Activated naive CD8-positive, alpha-beta T cell treated with anti-CD3 and anti-CD28 coated beads for 36 hours (primary cell): Measurements from ENCODE around the gene SLC9A9. TPM values are rescaled to one million over a fixed set of nuclear protein-coding genes. Genes with fewer than 3 reads are reported as not detected.

ENCODE experiments used
- DNase-seq: peaks from one replicate; pipeline ENCODE4 v3.0.0; 2021
- H3K27ac Mint-ChIP-seq: one replicate; pipeline ENCODE4 v1.8.0; 2022; ENCODE audit warnings: mild to moderate bottlenecking, moderate library complexity, mixed read lengths
- H3K27me3 Mint-ChIP-seq: one replicate; pipeline ENCODE4 v1.8.0; 2022; ENCODE audit warnings: mild to moderate bottlenecking, mixed read lengths
- H3K36me3 Mint-ChIP-seq: one replicate; pipeline ENCODE4 v1.8.0; 2021; ENCODE audit warnings: mild to moderate bottlenecking, mixed read lengths
- H3K4me1 Mint-ChIP-seq: one replicate; pipeline ENCODE4 v1.8.0; 2021; ENCODE audit warnings: mixed read lengths
- H3K4me3 Mint-ChIP-seq: one replicate; pipeline ENCODE4 v1.8.0; 2022; ENCODE audit warnings: mild to moderate bottlenecking, moderate library complexity, mixed read lengths
- H3K9me3 Mint-ChIP-seq: one replicate; pipeline ENCODE4 v1.8.0; 2022; ENCODE audit warnings: mixed read lengths
- total RNA-seq, 2 experiments: library from RNA; stranded (reverse); gene quantifications; one replicate each; pipeline ENCODE4 v1.2.3, GENCODE V29; 2021

The SLC9A9 gene
- total RNA-seq, 2 experiments from 2014 or later: 2.1 to 2.3 TPM

DNA sequence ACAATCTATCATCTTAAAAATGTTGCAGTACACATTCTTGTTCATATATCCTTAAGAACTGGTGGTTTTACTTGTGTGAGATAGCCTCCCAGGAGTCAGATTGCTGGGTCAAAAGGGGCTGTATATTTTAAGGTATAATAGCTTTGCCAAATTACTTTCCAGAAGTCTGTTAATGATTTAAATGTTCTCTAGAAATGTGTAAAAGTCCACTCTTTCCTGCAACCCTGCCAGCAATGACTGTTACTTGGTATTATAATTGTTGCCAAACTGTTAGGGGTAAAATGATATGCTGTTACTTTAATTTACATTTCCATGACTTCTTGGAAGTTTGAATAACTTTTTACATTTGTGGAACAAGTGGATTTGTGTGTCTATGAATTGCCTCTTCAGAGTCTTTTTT lies 170.8 kb downstream of the SLC9A9 start:
- Mint-ChIP-seq H3K27me3 (no peaks in the 10 kb centered on the region), H3K4me1 (peaks cover 12% of the 10 kb centered on the region), H3K9me3 (no peaks in the 10 kb centered on the region), H3K4me3 (no peak overlapping the region), H3K36me3 (no peaks in the 10 kb centered on the region), H3K27ac (no peak overlapping the region)
- no peak for DNase-seq

DNA sequence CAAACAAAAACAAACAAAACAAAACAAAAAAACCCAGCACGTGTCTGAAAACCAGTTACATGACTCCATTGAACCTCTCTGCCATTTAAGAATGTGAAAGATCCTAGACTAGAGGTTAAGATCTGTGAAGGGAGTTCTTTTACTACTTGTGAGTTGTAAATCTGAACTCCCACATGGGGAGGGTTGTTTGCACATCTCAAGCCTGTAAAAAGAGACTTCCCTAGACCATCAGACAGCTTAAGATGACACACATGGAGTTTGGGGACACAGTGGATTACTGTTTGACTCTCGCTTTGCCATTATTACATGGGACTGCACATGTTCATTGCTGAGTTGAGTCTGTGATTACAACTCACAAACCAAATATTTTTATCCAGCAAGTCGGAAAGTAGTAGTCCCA lies 171.5 kb downstream of the SLC9A9 start:
- no peaks in the 10 kb centered on the region for H3K27me3 Mint-ChIP-seq
- DNase-seq: no peak
- H3K36me3 Mint-ChIP-seq: no peaks in the 10 kb centered on the region
- no peak overlapping the region for H3K27ac Mint-ChIP-seq
- no peak overlapping the region for H3K4me3 Mint-ChIP-seq
- no peaks in the 10 kb centered on the region for H3K9me3 Mint-ChIP-seq
- peaks cover 8% of the 10 kb centered on the region for H3K4me1 Mint-ChIP-seq

DNA sequence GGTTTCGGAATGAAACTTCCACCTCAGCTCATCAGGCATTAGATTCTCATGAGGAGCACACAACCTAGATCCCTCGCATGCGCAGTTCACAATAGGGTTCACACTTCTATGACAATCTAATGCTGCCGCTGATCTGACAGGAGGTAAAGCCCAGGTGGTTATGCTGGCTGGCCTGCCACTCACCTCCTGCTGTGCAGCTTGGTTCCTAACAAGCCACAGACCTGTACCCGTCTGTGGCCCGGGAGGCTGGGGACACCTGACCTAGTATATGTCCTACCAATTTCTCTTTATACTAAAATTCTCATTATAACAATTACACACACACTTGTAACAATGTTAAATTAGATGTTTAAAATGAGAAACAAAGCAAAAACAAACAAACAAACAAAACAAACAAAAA lies 172.2 kb downstream of the SLC9A9 start:
- Mint-ChIP-seq H3K9me3 (no peaks in the 10 kb centered on the region), H3K27ac (no peak overlapping the region), H3K36me3 (no peaks in the 10 kb centered on the region), H3K4me1 (peaks cover 7% of the 10 kb centered on the region), H3K27me3 (no peaks in the 10 kb centered on the region), H3K4me3 (no peak overlapping the region)
- no peak for DNase-seq

DNA sequence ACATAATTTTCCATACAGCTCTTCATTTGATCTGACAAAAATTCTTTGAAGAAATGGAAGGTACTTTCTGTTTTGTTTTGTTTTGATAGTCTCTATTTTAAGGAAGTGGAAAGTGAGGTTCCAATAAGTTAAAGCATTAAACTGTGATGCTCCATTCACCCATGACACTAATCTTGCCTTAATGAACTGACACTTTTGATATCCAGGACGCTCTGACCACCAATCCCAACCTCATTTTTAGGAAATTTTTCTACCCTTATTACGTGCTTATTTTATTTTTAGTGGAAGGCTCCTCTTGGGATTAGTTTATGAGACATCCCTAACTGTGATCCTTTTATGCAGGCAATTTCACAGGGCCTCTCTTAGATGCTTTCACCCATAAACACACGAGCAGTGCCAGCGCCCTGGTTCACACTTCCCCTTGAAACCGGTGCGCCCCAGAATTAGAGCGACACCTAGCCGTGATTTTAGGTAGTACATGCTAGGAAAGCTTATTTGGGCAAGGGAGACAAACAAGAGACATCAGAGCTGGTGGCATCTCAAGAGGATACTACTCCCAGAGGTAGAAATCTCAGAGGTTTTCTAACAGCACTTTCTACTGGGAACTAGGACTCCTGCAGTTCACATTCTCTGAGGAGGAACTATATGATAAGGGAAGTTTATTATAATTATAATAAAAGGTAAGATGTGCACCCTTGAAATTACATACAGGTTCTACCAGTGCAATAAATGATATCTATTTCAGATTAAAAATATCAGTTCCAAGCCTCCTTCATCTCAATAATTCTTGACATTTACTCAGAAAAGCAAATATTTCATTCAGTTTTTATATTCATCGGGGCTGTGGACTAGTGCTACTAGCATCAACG lies 173.9 kb downstream of the SLC9A9 start:
- no peaks in the 10 kb centered on the region for H3K36me3 Mint-ChIP-seq
- no peaks in the 10 kb centered on the region for H3K27me3 Mint-ChIP-seq
- peaks cover 15% of the 10 kb centered on the region for H3K4me1 Mint-ChIP-seq
- H3K4me3 Mint-ChIP-seq: peak overlapping the region; percentile 65
- no peaks in the 10 kb centered on the region for H3K9me3 Mint-ChIP-seq
- peak; percentile 71 for DNase-seq
- peak overlapping the region; percentile 83 for H3K27ac Mint-ChIP-seq

DNA sequence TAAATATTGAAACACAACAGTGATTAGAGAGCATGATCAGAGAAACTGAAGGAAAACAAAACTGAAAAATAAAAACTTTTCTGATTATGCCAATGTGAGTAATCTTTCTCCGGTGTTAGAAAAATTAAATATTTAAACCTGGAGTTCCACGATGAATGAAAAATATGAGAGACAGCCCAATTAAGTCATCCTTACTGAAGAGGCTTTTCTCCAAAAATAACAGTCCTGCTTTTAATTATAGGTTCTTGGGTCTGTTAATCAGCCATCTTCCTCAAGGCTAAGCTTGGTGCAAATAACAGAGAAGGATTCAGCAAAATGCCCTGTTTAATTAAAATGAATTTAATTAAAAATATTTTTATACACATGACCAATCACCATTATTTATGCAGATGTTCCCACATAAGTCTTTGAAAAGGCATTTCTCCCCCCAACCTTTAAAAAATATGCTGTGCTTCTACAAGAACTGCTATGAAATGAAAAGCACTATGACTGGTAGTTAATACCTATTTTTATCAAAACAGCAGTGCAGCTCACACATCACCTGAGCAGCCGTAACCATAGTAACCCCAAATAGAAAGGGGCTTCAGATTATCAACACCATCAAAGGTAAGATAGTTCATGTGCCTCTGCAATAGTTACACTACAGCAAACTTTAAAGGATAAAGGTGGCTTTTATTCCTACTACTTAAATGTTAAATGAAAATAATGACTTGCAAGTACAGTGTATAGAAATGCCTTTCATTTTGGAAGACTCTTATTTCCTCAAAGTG lies 175.7 kb downstream of the SLC9A9 start:
- H3K9me3 Mint-ChIP-seq: peaks cover under 1% of the 10 kb centered on the region
- H3K4me1 Mint-ChIP-seq: peaks cover 23% of the 10 kb centered on the region
- H3K27ac Mint-ChIP-seq: no peak overlapping the region
- no peak for DNase-seq
- no peak overlapping the region for H3K4me3 Mint-ChIP-seq
- H3K27me3 Mint-ChIP-seq: no peaks in the 10 kb centered on the region
- H3K36me3 Mint-ChIP-seq: peaks cover under 1% of the 10 kb centered on the region

DNA sequence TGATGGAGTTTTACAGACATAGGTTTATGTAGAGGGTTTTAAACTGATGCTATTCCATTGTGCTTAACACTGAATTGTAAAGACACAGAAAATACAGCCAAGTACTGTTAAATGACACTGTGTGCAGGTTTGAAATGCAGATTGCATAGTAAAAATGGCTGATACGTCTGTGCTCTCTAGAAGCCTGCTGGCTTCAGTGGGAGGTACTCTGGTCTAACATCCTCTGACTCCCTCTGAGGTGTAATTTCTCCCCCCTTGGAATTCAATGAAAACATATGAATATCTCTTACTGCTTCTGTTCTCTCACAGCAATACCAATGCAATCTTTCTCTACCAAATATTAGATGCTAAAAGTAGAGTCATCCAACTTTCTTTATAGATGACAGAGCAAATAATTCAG lies 176.6 kb downstream of the SLC9A9 start:
- no peak overlapping the region for H3K27ac Mint-ChIP-seq
- peaks cover 2% of the 10 kb centered on the region for H3K36me3 Mint-ChIP-seq
- peaks cover 23% of the 10 kb centered on the region for H3K4me1 Mint-ChIP-seq
- H3K27me3 Mint-ChIP-seq: no peaks in the 10 kb centered on the region
- H3K4me3 Mint-ChIP-seq: no peak overlapping the region
- H3K9me3 Mint-ChIP-seq: peaks cover 2% of the 10 kb centered on the region
- no peak for DNase-seq

DNA sequence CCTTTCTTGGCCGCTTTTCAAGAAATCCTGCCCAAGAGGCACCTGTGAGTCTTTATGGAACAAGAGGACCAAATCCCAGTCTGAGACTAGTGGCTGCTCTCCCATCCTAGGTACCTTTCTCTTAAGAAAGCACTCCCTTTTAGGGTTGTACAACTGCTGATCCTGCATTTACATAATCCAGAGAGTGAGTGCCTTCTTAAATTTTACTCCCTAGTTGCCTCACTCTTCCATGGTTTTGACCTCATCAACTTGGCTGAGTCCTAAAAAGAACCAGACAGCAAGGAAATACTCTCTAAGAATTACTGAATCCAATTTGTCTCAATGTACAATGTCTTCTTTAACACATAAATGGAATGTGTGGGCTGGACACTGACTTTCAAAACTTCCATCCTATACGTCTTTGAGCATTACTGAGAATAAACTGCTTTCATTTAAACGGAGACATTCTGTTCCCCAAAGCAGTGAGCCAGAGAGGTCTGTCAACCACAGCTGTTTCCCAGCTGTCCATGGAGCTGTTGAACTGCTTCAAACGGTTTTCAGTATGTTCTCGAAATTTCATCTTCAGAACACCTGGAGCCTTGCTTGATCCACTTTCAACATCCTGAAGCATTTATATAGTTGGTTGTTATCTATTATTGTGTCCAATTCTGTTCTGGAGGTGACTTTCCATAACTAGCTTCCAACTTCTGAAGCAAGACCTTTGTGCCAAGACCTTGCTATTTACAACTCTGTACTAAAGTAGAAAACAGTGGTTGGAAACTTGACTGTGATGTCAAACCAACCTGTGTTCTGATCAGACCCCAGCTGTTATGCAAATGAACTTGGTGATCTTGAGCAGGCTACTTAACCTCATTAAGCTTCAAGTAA lies 179.1 kb downstream of the SLC9A9 start:
- DNase-seq: peak; percentile 5

DNA sequence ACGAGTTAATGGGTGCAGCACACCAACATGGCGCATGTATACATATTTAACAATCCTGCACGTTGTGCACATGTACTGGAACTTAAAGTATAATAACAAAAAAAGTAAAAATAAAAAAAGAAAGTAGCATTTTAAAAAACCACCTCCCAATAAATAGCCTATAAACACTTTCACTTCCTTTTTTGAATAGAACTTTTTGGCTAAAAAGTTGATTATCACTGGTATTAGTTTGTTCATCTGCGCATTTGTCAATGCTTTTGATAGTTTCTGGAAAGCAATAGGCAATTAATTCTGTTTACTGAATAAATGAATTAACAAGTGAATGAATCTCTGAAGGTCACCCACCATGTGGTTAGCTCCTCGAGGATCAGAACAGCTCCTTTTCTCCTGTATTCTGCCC lies 179.9 kb downstream of the SLC9A9 start:
- no peak for DNase-seq
- Mint-ChIP-seq H3K27me3 (no peaks in the 10 kb centered on the region), H3K4me1 (peaks cover 18% of the 10 kb centered on the region), H3K27ac (no peak overlapping the region), H3K36me3 (peaks cover 6% of the 10 kb centered on the region), H3K4me3 (no peak overlapping the region), H3K9me3 (peaks cover 4% of the 10 kb centered on the region)

More for the DNA sequence above, 179.1 kb downstream of the SLC9A9 start:
- Mint-ChIP-seq H3K4me1 (peaks cover 21% of the 10 kb centered on the region), H3K9me3 (peaks cover 2% of the 10 kb centered on the region), H3K27me3 (no peaks in the 10 kb centered on the region), H3K4me3 (peak overlapping the region; percentile 29), H3K36me3 (peaks cover 6% of the 10 kb centered on the region), H3K27ac (peak overlapping the region; percentile 55)

DNA sequence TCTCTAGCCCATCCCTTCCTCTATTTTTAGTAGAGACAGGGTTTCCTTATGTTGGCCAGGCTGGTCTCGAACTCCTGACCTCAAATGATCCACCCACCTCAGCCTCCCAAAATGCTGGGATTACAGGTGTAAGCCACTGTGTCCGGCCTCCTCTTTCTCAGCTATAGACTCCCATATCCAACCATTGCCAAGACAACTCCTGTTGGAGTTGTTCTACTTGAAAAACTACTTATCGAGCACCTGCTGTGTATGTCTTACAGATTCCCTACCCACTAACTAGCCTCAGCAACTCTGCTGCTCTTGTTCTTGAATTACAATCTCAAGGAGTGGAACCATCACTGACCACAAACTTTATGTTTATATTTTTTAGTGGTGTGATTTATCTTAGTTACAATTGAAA lies 186.6 kb downstream of the SLC9A9 start:
- no peak overlapping the region for H3K4me3 Mint-ChIP-seq

DNA sequence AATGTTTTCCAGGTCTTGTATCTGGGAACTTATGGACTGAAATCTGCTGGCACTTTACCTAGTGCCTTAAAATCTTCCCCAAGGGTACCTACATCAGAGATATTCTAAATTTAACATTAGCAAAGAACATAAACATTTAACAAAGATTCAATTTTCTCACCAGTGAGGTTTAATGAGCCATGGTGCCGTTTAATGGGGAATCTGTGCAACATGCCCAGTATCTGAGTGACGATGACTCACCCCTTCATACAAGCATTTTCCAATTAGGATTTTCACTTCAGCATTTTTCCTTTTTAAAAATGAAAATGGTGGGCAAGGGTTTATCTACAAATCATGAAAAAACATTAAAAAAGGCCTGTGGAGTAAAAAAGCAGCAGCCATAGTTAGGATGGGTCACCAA lies 189.4 kb downstream of the SLC9A9 start:
- Mint-ChIP-seq H3K36me3 (no peaks in the 10 kb centered on the region), H3K4me3 (no peak overlapping the region), H3K9me3 (peaks cover 2% of the 10 kb centered on the region), H3K27ac (no peak overlapping the region), H3K27me3 (no peaks in the 10 kb centered on the region), H3K4me1 (no peaks in the 10 kb centered on the region)
- no peak for DNase-seq

More for the DNA sequence above, 186.6 kb downstream of the SLC9A9 start:
- Mint-ChIP-seq H3K9me3 (peaks cover 2% of the 10 kb centered on the region), H3K4me1 (no peaks in the 10 kb centered on the region), H3K27ac (no peak overlapping the region), H3K36me3 (peaks cover 4% of the 10 kb centered on the region), H3K27me3 (no peaks in the 10 kb centered on the region)
- DNase-seq: no peak

DNA sequence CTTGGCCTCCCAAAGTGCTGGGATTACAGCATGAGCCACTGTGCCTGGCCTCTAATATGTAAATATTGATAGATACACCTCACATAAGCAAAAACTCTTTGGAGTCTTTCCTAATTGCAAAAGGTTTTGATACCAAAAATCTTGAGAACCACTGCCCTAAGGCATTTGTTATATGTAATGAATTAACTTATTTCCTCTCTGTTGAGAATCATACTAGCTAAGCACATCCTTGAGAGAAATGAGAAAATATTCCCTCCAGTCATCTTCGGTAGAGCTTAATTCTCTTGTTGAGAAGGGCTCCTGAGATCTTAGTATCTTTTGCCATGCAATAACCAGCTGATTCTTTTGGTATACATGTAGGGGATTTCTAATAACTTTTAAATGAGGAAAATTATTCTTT lies 190.2 kb downstream of the SLC9A9 start:
- Mint-ChIP-seq H3K4me1 (no peaks in the 10 kb centered on the region), H3K36me3 (no peaks in the 10 kb centered on the region), H3K9me3 (no peaks in the 10 kb centered on the region), H3K27ac (no peak overlapping the region), H3K27me3 (no peaks in the 10 kb centered on the region), H3K4me3 (no peak overlapping the region)
- no peak for DNase-seq

DNA sequence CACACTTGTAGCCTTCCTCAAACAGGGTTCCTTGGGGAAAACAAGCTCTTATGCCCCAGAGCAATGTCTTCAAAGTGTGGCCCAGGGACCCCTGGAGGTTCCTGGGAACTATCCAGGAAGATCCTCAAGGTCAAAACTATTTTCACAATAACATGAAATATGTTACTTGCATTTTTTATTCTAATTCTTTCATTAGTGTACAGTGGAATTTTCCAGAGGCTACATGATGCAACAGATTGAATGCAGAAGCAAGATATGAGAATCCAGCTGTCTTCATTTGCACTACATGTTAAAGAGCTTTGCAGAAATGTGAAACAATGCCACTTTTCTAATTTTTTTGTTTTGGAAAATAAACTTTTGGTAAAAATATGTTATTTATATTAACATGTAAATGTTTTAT lies 190.9 kb downstream of the SLC9A9 start:
- Mint-ChIP-seq H3K27me3 (no peaks in the 10 kb centered on the region), H3K27ac (no peak overlapping the region), H3K36me3 (no peaks in the 10 kb centered on the region), H3K4me1 (no peaks in the 10 kb centered on the region), H3K9me3 (no peaks in the 10 kb centered on the region), H3K4me3 (no peak overlapping the region)
- DNase-seq: no peak

DNA sequence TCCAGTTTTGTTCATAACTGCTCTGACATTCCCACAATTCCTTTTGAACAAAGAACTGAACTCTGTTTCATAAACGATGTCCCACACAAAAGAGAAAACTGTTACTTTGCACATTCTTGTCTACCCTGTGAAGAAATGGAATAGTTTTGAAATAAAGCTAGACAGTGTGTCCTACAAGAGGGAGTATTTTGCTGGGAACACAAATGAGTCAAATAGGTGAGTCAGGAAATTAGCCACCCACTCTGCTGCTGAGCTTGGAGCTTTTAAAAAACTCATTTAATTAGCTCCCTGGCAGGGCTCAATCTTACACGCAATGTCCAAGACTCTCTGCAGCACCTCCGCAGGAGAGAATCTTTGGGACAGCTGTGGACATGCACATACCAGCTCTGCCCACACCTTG lies 193.4 kb downstream of the SLC9A9 start:
- Mint-ChIP-seq H3K36me3 (peaks cover 3% of the 10 kb centered on the region), H3K4me1 (no peaks in the 10 kb centered on the region), H3K27me3 (no peaks in the 10 kb centered on the region), H3K4me3 (no peak overlapping the region), H3K9me3 (no peaks in the 10 kb centered on the region), H3K27ac (no peak overlapping the region)
- no peak for DNase-seq

DNA sequence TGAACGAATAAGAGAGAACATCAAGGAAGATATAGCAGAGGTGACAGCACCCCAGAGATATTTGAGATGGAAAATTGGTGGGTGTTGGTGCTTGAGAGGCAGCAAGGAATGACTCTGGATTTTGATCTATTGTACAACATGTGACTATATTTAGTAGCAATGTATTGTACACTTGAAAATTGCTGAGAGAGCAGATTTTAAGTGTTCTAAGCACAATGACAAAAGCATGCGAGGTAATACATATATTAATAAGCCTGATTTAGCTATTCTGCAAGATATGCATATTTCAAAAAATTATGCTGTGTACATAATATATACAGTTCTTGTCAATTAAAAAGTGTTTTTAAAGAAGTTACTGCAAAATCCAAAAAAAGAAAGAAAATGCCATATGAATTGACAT lies 194.3 kb downstream of the SLC9A9 start:
- Mint-ChIP-seq H3K36me3 (peaks cover 3% of the 10 kb centered on the region), H3K27ac (no peak overlapping the region), H3K9me3 (no peaks in the 10 kb centered on the region), H3K27me3 (no peaks in the 10 kb centered on the region), H3K4me1 (no peaks in the 10 kb centered on the region), H3K4me3 (no peak overlapping the region)
- DNase-seq: no peak

DNA sequence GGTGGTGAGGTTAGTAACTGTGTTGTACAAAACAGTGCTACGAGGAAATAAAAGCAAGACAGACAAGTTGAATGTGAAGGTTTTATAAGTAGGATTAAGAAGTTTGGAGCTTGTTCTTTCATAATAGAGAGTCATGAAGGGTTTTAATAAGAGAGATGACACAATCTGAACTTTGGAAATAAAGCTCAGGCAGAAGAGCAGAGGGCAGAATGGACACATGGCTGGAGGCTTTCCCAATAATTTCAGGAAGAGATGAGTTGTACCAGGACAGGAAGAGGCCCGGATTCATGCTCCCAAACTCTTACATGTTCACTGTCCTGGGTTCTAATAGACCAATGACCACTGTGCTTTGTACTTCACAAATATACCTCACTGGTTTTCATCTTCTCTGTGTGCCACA lies 194.8 kb downstream of the SLC9A9 start:
- H3K9me3 Mint-ChIP-seq: no peaks in the 10 kb centered on the region
- H3K27me3 Mint-ChIP-seq: no peaks in the 10 kb centered on the region
- H3K4me3 Mint-ChIP-seq: no peak overlapping the region
- H3K4me1 Mint-ChIP-seq: no peaks in the 10 kb centered on the region
- H3K27ac Mint-ChIP-seq: no peak overlapping the region
- H3K36me3 Mint-ChIP-seq: peaks cover 3% of the 10 kb centered on the region
- DNase-seq: no peak
